GM19240 (cell line): ENCODE measurements around the gene CALN1.
A peak's percentile ranks its signal among the peaks of the same experiment; 100 is the strongest.
"Not testable (repeated sequence)": the region's sequence is repeated elsewhere in the genome, so short reads cannot be mapped to it uniquely, and the experiment has no call there.

ENCODE experiments used
- DNase-seq: peaks from one replicate; pipeline ENCODE4 v3.0.0; 2011; ENCODE audit warnings: low spot score; ENCODE audit not compliant: insufficient read length

The CALN1 gene

DNA sequence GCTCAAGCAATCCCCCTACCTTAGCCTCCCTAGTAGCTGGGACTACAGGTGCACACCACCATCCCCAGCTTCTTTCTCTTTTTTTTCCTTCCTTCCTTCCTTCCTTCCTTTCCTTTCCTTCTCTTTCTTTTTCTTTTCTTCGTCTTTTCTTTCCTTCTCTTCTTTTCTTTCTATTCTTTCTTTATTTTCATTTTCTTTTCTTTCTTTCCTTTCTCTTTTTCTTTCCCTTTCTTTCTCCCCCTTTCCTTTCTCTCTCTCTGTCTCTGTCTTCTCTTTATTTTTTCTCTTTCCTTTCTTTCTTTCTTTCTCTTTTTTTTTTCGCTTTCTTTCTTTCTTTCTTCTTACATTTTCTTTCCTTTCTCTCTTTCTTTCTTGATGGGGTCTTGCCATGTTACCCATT is 658.9 kb downstream of the CALN1 start:
- DNase-seq = no peak

DNA sequence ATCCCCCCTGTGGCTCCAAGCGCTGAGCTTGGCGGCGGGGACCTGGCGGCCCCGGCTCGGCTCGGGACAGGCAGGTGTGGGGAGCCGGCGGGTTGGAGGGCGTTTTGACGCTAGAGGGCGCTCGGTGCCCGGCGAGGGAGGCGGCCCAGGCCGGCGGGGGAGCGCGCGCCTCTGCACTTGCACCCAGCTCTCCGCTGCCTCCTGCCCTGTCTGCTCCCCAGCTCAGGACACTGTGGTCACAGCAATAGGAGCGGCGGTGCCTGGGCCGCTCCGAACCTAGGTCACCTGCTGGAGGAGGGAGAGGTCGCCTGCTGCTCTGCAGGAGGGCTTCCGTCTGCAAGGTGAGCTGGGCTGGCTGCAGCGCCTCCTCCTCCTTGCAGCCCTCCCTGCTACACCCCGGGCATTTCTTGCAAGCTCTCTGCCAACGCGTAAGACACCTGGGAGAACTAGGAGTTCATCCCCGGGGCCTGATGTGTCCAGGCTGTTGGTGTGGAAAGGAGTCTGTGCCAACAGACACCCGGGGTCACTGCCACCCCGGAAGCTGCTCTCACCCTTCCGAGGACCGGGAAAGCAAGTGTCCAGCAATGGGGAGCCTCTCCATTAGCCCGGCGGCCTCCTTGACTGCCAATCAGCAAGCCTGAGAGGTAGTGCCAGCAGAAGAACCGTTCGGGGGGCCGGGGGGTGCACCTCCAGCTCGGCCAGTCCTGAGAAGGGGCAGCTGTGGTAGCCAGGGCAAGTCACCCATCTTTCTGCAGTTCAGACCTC is 659.8 kb downstream of the CALN1 start:
- DNase-seq = no peak

DNA sequence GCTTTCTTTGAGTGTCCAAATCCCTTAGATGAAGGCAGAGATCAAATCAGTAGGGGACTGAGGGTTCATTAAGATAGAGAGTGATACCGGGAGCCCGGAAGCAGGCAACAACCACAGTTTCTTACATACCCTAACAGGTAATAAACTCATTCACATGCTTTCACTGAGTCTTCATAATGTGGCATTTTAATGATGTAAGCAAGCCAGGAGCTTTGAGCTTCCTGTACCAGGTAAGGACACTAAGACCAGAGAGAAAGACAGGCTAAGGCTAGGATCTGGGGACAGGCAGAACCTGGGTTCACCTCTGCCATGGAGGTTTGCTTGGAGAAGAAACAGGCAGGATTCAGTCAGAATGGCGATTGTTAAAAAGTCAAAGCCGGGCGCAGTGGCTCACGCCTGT is 661.8 kb downstream of the CALN1 start:
- DNase-seq = no peak

DNA sequence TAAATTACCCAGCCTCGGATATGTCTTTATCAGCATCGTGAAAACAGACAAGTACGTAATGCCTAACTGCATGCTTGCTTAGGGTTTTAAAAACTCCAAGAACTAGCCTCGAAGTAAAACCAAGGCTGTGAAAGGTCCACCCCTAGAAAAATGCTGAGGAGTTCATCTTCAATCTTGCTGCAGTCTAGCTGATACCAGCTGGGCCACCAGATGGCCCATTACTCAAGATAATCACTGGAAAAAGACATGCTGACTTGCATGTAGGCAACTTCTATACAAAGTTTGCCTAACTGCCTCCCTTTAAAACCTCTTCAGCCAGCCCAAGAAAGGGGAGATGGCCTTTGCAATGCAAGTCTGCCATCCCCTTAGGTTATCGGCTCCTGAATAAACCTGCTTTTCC is 666.1 kb downstream of the CALN1 start:
- DNase-seq = no peak

DNA sequence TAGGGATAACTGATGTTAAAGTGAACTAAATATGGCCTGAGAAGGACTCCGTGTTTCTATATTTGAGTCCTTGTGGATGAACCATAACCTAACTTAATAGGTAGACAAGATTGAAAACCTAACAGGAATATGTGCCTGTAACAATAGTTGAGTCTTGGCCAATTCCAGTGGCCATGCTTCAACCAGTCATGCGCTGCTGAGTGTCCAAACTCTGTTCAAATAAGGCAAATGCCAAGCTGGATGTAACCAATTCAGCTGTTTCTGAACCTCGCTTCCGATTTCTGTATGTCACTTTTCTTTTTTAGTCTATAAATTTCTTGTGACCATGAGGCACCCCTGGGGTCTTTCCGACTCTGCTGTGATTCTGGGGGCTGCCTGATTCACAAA is 672.0 kb downstream of the CALN1 start:
- DNase-seq = no peak

DNA sequence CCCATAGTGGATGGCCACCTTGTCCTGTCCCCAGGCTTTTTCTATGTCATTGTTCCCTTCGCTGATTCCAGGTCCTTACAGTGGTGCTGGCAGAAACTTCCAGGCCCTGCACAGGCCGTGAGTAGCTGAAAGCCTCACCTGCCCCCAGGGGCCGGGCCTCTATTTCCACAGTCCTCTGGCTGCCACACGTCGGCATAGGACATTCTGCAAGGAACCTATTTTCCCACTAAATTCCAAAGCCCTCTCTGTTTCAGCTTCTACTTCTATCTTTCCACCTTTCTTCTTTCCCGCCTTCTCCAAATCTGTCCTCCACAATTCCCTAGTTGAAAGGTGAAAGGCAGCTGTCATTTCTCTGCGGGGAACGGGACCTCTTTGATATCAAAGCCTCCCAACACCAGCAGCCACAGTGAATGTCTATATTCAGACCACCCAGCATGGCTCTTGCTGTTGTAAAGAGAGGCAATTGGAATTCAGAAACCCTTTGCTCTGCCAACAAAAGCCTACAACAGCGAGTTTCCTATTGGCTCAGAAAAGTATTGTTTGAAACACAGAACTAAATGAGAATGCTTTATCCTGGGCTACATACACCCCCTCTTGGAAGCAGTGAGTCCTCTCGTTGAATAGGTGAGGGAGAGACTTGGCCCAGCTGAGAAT is 672.5 kb downstream of the CALN1 start:
- no peak for DNase-seq

DNA sequence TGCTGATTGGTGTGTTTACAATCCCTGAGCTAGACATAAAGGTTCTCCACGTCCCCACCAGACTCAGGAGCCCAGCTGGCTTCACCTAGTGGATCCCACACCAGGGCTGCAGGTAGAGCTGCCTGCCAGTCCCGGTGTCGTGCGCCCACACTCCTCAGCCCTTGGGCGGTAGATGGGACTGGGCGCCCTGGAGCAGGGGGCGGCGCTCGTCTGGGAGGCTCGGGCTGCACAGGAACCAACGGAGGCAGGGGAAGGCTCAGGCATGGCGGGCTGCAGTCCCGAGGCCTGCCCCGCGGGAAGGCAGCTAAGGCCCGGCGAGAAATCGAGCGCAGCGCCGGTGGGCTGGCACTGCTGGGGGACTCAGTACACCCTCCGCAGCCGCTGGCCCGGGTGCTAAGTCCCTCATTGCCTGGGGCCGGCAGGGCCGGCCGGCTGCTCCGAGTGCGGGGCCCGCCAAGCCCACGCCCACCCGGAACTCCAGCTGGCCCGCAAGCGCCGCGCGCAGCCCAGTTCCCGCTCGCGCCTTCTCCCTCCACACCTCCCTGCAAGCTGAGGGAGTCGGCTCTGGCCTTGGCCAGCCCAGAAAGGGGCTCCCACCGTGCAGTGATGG is 674.1 kb downstream of the CALN1 start:
- DNase-seq = not testable (repeated sequence)

DNA sequence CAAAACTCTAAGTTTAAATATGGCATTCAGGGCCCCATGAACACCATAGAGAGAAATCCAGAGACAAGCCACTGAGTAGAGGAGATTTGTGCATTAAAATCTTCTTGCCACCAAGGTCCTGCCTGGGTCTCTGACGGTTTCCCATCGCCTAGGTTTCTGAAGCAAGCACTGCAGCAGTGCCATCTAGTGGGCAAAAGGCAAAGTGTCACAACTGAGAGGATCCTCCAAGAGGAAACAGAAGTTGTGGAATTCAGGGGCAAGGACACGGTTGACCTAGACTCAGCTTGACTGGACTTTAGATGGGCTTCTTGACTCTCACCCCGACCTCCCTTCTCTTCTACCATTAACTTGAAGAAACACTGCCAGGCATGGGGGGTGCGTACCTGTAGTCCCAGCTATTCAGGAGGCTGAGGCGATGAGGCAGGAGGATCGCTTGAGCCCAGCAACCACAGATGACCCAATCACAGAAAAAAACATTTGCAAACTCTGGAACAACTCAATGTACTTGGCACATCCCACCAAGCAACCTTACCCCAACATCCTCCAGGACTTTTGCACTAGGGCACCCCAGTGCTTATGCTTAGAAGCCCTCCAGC is 676.1 kb downstream of the CALN1 start:
- peak; percentile 37 for DNase-seq

DNA sequence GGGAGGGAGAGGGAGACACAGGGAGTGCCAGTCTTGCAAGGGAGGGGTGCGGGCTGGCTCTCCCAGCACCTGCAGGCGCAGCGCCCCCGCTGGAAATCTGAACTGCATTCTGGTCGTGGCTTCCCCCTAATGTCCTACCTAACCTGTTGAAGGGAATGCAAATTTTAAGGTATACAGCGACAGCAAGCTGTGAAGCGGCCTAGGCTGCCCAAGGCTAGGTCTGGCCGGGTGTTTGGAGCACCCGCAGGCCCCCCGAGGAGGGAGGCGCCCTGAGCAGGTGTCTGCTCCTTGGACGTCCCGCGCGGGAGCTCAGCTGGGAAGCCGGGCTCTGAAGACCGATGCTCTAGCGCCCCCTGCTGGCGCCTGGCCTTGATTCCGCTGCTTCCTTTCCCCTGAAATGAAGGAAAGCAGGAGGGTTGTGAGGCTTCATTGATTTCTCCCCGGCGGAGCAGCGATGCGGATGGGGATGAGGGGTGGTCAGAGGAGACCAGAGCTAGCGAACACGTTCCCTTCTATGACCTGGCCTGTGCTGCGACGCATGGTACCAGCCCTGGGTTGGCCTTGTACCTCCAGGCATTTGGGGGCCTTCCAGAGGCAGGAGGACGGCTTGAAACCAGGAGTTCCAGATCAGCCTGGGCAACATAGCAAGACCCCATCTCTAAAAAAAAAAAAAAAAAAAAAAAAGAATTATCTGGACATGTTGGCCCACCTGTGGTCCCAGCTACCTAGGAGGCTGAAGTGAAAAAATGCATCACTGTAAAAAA is 678.8 kb downstream of the CALN1 start:
- DNase-seq = peak; percentile 42

DNA sequence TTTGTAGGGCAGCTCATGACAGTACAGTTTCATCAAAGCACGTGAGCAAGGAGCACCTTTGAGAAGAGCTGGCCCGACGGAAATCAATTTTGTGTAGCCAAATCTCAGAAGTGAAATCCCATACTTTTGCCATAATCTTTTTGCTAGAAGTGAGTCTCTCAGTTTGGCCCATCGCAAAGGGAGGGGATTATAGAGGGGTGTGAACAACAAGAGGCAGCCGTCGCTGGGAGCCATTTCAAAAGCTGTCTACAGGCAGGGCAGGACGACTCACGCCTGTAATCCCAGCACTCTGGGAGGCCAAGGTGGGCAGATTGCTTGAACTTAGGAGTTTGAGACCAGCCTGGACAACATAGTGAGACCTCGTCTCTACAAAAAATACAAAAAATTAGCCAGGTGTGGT is 680.4 kb downstream of the CALN1 start:
- DNase-seq = no peak
